HepG2 (cell line): Measurements from ENCODE around the gene CEACAM5.

Source experiments
- ASH2L ChIP-seq: fragments of 300-600, 200-600 bp; sonication (generic); IDR thresholded peaks from 2 replicates; pipeline ENCODE4 v1.7.0; 2017; ENCODE audit warnings: low read depth, mild to moderate bottlenecking, moderate library complexity, mixed read lengths, low read length; ENCODE audit not compliant: insufficient read length
- CEBPB ChIP-seq: IDR thresholded peaks from 2 replicates; pipeline ENCODE4 v1.6.1; 2011; ENCODE audit warnings: low read depth, low read length, improper control_type of control experiment, borderline replicate concordance
- CTCF ChIP-seq: sonication (generic); formaldehyde crosslinking; IDR thresholded peaks from 2 replicates; pipeline ENCODE4 v1.5.0; 2020; ENCODE audit warnings: mild to moderate bottlenecking, missing genetic modification reagents, moderate library complexity

GRCh38 chr19:41708481-41708880, at the start of gene CEACAM5:
- TF ChIP-seq CEBPB (no peak), ASH2L (no peak), CTCF (CRISPR knock-in tag) (no peak)
